Measurements from ENCODE around the gene SHC3.
A peak's percentile ranks its signal among the peaks of the same experiment; 100 is the strongest.

The SHC3 gene

GRCh38 chr9:89172398-89172797 is 6.2 kb downstream of the SHC3 start:
- H3K4me3 ChIP-seq (ENCODE audit: control insufficient read depth, low read depth, low read length), result no peak overlapping the region
- TF ChIP-seq CTCF (IDR thresholded peaks at IDR 0.05; ENCODE audit: control insufficient read depth, insufficient read depth, low read depth, low read length, missing control alignments), result no peak
- DNase-seq (ENCODE audit: low read depth), result no peak

- no peak for DNase-seq (ENCODE audit: low read depth)
- H3K4me3 ChIP-seq (ENCODE audit: control insufficient read depth, low read depth, low read length), result no peak overlapping the region
- TF ChIP-seq CTCF (IDR thresholded peaks at IDR 0.05; ENCODE audit: control insufficient read depth, insufficient read depth, low read depth, low read length, missing control alignments), result peak; percentile 29
Observed at GRCh38 chr9:89171693-89172092, 6.9 kb downstream of the SHC3 start.

GRCh38 chr9:89171231-89171630 is 7.4 kb downstream of the SHC3 start:
- TF ChIP-seq CTCF (IDR thresholded peaks at IDR 0.05; ENCODE audit: control insufficient read depth, insufficient read depth, low read depth, low read length, missing control alignments), result no peak
- no peak for DNase-seq (ENCODE audit: low read depth)
- no peak overlapping the region for H3K4me3 ChIP-seq (ENCODE audit: control insufficient read depth, low read depth, low read length)

GRCh38 chr9:89168901-89169813 is 9.5 kb downstream of the SHC3 start:
- H3K4me3 ChIP-seq (ENCODE audit: control insufficient read depth, low read depth, low read length), result no peak overlapping the region
- TF ChIP-seq CTCF (IDR thresholded peaks at IDR 0.05; ENCODE audit: control insufficient read depth, insufficient read depth, low read depth, low read length, missing control alignments), result no peak

GRCh38 chr9:89167788-89168187 is 10.8 kb downstream of the SHC3 start:
- no peak overlapping the region for H3K4me3 ChIP-seq (ENCODE audit: control insufficient read depth, low read depth, low read length)
- no peak for TF ChIP-seq CTCF (IDR thresholded peaks at IDR 0.05; ENCODE audit: control insufficient read depth, insufficient read depth, low read depth, low read length, missing control alignments)
- no peak for DNase-seq (ENCODE audit: low read depth)

More at GRCh38 chr9:89168901-89169813, 9.5 kb downstream of the SHC3 start:
- DNase-seq (ENCODE audit: low read depth), result no peak

- no peak for DNase-seq (ENCODE audit: low read depth)
- no peak overlapping the region for H3K4me3 ChIP-seq (ENCODE audit: control insufficient read depth, low read depth, low read length)
- no peak for TF ChIP-seq CTCF (IDR thresholded peaks at IDR 0.05; ENCODE audit: control insufficient read depth, insufficient read depth, low read depth, low read length, missing control alignments)
Observed at GRCh38 chr9:89166852-89167251, 11.8 kb downstream of the SHC3 start.

Data from AG09309 (cell line).